Measurements from ENCODE around the gene COX7A1. TPM values are rescaled to one million over a fixed set of nuclear protein-coding genes. Genes with fewer than 3 reads are reported as not detected.
"Not testable (repeated sequence)": the region's sequence is repeated elsewhere in the genome, so short reads cannot be mapped to it uniquely, and the experiment has no call there.

Gene COX7A1
- total RNA-seq: 10 to 100 TPM in 2 of 4 donors, 1 to 10 TPM in 2; 1.8 to 19.8 (median 6.6) TPM

- Histone ChIP-seq H3K4me3 (peak within 1 kb of the TSS; percentile 27 to 59 (median 42)), H3K36me3 (peaks cover 0 to 45% (median 0%) of the 10 kb centered on the region in 3 donors), H3K4me1 (peaks cover 0 to 4% (median 0%) of the 10 kb centered on the region in 4 donors), H3K9me3 (no peaks in the 10 kb centered on the region), H3K27ac (peak within 1 kb of the TSS; percentile 69 to 98 (median 82)), H3K27me3 (no peaks in the 10 kb centered on the region)
- TF ChIP-seq POLR2A (IDR thresholded peaks at IDR 0.05) (no peak), CTCF (IDR thresholded peaks at IDR 0.05) (no peak)
- DNase-seq: peak in 2 of 3 donors; percentile 61 to 62
Measured at GRCh38 chr19:36152352-36153091, at the start of gene COX7A1. Gene COX7A1, minus strand, starts transcription at chr19:36152447. Its CDS starts 40 bp downstream, at chr19:36152407.

- Histone ChIP-seq H3K9me3 (no peaks in the 10 kb centered on the region), H3K27ac (no peak overlapping the region), H3K36me3 (no peaks in the 10 kb centered on the region), H3K4me3 (no peak overlapping the region), H3K4me1 (no peaks in the 10 kb centered on the region), H3K27me3 (no peaks in the 10 kb centered on the region)
- TF ChIP-seq POLR2A (IDR thresholded peaks at IDR 0.05): no peak
- no peak for TF ChIP-seq CTCF (IDR thresholded peaks at IDR 0.05)
- no peak for DNase-seq
Measured at GRCh38 chr19:36201684-36202083, 49.4 kb upstream of the COX7A1 start.

- no peaks in the 10 kb centered on the region for H3K4me1 ChIP-seq
- H3K27ac ChIP-seq: no peak overlapping the region
- TF ChIP-seq POLR2A (IDR thresholded peaks at IDR 0.05) (no peak), CTCF (IDR thresholded peaks at IDR 0.05) (no peak)
- DNase-seq: no peak
- peaks cover 0 to 14% (median 0%) of the 10 kb centered on the region in 3 donors for H3K36me3 ChIP-seq
- no peak overlapping the region for H3K4me3 ChIP-seq
- H3K27me3 ChIP-seq: no peaks in the 10 kb centered on the region
- no peaks in the 10 kb centered on the region for H3K9me3 ChIP-seq
Measured at GRCh38 chr19:36198119-36198518, 45.9 kb upstream of the COX7A1 start.

DNA sequence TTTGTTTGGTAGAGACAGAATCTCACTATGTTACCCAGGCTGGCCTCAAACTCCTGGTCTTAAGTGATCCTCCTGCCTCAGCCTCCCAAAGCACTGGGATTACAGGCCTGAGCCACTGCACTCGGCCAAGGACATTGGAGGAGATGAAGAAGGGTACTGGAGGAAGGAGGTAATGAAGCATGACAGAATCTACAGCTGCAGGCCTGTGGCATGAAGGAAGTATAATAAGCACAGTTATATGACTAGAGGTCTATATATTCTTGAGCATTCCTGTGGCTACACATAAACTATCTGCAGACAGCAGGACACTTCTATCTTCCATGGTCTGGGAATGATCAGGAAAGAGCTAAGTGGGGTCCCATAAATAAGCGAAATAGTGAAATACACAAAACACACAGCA is 44.0 kb upstream of the COX7A1 start:
- TF ChIP-seq CTCF (IDR thresholded peaks at IDR 0.05) (no peak), POLR2A (IDR thresholded peaks at IDR 0.05) (no peak)
- H3K27me3 ChIP-seq: no peaks in the 10 kb centered on the region
- peaks cover 0 to 14% (median 0%) of the 10 kb centered on the region in 3 donors for H3K36me3 ChIP-seq
- no peak for DNase-seq
- no peaks in the 10 kb centered on the region for H3K9me3 ChIP-seq
- H3K4me3 ChIP-seq: no peak overlapping the region
- H3K27ac ChIP-seq: no peak overlapping the region
- no peaks in the 10 kb centered on the region for H3K4me1 ChIP-seq

DNA sequence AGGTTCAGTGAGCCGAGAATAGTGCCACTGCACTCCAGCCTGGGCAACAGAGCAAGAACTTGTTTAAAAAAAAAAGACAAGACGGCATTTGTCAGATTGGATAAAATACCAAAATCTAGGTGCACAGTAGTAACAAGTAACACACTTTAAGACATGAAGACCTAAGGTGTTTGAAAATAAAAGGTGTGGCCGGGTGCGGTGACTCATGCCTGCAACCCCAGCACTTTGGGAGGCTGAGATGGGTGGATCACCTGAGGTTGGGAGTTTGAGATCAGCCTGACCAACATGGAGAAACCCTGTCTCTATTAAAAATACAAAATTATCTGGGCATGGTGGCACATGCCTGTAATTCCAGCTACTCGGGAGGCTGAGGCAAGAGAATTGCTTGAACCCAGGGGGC is 34.5 kb upstream of the COX7A1 start:
- not testable (repeated sequence) for DNase-seq, H3K4me1 ChIP-seq, H3K27me3 ChIP-seq, H3K4me3 ChIP-seq, H3K9me3 ChIP-seq, H3K27ac ChIP-seq
- peaks cover 0 to 16% (median 0%) of the 10 kb centered on the region in 3 donors for H3K36me3 ChIP-seq

DNA sequence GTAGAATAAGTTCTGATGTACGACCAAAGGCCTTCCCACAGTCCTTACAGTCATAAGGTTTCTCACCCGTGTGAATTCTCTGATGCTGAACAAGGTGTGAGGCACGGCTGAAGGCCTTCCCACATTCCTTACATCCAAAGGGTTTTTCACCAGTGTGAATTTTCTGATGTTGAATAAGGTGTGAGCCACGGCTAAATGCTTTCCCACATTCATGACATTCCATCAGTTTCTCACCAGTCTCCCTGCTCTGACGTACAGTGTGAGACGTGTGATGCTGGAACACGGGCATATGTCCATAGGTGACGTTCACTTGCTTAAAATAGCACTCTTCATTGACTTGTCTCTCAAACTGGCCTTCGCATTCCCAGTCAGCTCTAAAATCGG is 31.0 kb upstream of the COX7A1 start:
- TF ChIP-seq POLR2A (IDR thresholded peaks at IDR 0.05) (no peak), CTCF (IDR thresholded peaks at IDR 0.05) (no peak)
- no peak for DNase-seq
- no peaks in the 10 kb centered on the region for H3K27me3 ChIP-seq
- peaks cover 0 to 16% (median 0%) of the 10 kb centered on the region in 3 donors for H3K36me3 ChIP-seq
- H3K9me3 ChIP-seq: no peaks in the 10 kb centered on the region
- no peak overlapping the region for H3K27ac ChIP-seq
- H3K4me3 ChIP-seq: no peak overlapping the region
- no peaks in the 10 kb centered on the region for H3K4me1 ChIP-seq
